Measurements from ENCODE around the gene GABBR2. TPM values are rescaled to one million over a fixed set of nuclear protein-coding genes. Genes with fewer than 3 reads are reported as not detected.
A peak's percentile ranks its signal among the peaks of the same experiment; 100 is the strongest.

Gene GABBR2
- total RNA-seq, 1 donor, result 0.27 TPM

DNA sequence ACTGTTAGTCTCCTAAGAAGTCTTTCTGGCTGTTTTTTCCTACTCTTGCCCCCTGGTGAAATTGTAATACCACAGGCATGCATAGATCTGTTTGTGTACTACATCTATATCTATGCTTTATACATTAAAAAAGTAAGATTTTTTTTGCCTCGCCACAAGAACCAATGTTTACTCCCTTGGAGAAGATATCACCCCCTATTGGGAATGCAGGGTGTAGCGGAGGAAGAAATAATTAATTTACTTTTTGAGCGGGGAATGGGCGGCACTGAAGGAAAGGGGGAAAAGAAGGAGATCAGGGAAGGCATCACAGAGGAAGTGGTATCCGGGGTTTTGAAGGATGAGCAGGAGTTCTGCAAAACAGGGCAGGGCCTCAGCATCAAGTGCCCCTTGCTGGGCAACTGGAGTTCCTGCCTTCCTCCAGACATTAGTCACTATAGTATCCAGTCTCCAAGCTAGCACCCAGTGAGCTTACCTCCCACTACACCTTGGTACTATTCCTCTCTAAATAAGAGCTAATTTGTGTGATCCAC, 134.9 kb downstream of the GABBR2 start:
- no peak overlapping the region for H3K4me3 ChIP-seq (ENCODE audit: low read depth, low read length)

DNA sequence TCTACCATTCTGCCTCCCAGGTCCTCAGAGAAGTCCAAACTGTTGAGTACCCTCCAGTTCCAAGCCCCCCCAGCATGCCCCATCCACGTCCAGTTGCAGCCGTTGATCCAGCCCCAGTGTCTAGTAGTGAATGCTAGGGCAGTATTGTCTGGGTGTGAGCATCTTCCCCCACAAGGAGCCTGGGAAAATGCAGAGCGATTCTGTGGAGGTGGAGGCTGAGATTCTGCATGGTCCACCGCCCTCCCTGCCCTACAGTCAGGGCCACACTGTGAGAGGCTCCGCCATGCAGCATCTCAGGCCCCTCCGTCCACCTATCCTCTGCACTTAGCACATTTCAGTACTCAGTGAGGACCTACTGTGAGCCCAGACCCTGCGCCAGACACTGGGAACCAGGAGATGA, 135.9 kb downstream of the GABBR2 start:
- no peak for DNase-seq (ENCODE audit: low read depth)
- TF ChIP-seq, protein P1, sequence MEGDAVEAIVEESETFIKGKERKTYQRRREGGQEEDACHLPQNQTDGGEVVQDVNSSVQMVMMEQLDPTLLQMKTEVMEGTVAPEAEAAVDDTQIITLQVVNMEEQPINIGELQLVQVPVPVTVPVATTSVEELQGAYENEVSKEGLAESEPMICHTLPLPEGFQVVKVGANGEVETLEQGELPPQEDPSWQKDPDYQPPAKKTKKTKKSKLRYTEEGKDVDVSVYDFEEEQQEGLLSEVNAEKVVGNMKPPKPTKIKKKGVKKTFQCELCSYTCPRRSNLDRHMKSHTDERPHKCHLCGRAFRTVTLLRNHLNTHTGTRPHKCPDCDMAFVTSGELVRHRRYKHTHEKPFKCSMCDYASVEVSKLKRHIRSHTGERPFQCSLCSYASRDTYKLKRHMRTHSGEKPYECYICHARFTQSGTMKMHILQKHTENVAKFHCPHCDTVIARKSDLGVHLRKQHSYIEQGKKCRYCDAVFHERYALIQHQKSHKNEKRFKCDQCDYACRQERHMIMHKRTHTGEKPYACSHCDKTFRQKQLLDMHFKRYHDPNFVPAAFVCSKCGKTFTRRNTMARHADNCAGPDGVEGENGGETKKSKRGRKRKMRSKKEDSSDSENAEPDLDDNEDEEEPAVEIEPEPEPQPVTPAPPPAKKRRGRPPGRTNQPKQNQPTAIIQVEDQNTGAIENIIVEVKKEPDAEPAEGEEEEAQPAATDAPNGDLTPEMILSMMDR (IDR thresholded peaks at IDR 0.05; ENCODE audit: insufficient read depth, low read length), result no peak
- no peak overlapping the region for H3K4me3 ChIP-seq (ENCODE audit: low read depth, low read length)

More for the DNA sequence above, 134.9 kb downstream of the GABBR2 start:
- no peak for DNase-seq (ENCODE audit: low read depth)
- TF ChIP-seq, protein P1 (IDR thresholded peaks at IDR 0.05; ENCODE audit: insufficient read depth, low read length), result no peak

DNA sequence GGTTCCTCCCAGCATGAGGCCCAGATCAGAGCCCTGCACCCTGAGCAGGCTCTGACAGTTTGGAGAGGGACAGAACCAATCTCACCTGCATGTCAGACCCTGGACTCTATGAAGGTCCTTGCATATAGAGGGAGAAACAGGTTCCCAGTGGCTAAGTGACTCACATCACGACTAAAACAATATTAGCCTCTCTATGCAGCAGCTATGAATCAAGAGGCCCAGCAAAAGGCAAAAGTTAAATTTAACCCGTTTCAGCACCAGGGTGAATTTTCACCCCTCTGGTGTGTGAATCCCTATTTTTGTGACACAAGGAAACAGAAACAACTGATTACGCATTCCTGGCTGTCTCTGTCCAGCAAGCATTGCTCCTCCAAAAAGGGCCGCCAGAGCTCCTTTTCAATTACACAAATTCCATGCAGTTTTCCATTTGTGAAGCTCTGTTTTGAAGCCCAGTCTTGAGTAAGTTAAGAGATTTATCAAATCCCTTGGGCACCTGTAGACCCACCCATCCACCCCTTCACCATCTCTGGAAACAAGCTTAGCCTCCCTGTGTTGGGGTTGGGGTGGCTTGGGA, 136.6 kb downstream of the GABBR2 start:
- peak; percentile 16 for DNase-seq (ENCODE audit: low read depth)
- H3K4me3 ChIP-seq (ENCODE audit: low read depth, low read length), result no peak overlapping the region
- TF ChIP-seq, protein P1 (IDR thresholded peaks at IDR 0.05; ENCODE audit: insufficient read depth, low read length), result no peak

DNA sequence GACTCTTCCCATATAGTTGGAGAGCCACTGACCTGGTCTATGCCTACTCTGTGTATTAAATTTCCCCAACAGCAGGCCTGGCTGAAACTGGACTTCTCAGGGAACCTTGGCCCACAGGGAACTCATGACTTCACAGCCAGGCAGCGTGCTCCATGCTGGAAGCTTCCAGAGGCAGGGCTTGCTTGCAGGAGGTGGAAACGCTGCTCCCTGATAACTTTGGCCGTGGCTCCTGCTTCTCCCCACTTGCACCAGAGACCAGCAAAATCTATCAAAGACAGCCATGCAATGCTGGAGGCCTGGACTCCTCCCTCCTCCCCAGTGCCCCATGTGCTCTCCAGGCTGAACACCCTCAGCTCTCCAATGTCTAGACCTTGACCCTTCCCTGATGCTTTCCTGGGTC, 137.1 kb downstream of the GABBR2 start:
- DNase-seq (ENCODE audit: low read depth), result no peak
- no peak overlapping the region for H3K4me3 ChIP-seq (ENCODE audit: low read depth, low read length)
- TF ChIP-seq, protein P1 (IDR thresholded peaks at IDR 0.05; ENCODE audit: insufficient read depth, low read length), result no peak

DNA sequence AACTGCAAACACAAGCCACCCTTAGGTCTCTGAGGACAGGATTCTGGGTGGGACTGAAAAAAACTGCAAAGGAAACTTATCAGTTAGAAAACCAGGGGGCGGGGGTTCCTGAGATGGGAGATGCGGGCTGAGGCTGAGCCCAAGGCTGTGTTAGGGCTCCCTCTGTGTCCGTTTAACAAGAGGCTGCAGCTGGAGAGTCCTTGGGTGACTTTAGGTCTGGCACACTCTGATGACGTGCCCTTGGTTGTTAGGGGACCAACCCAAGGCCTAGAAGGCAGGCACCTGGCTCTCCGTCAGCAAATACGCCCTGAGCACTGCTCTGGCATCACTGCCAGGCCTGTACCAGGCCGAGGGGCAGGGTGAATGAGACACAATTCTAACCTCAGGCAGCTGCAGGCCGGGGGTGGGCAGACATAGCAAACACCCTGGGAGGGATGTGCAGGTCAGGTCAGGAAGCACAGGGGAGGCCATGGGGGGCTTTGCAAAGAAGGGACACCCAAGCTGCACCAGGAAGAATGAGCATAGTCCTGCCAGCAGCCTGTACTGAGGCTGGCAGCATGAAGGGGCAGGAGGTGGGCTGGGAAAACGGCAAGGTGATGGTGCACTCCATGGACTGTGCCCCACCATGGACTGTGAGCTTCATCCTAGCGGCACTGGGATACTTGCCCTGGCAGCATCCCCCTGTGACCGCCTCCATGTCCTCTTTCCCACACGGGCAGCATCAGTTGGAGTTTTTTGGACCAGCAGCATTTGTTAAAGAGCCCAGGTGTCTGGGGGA, 137.9 kb downstream of the GABBR2 start:
- TF ChIP-seq, protein P1 (IDR thresholded peaks at IDR 0.05; ENCODE audit: insufficient read depth, low read length), result no peak
- no peak for DNase-seq (ENCODE audit: low read depth)
- H3K4me3 ChIP-seq (ENCODE audit: low read depth, low read length), result no peak overlapping the region

DNA sequence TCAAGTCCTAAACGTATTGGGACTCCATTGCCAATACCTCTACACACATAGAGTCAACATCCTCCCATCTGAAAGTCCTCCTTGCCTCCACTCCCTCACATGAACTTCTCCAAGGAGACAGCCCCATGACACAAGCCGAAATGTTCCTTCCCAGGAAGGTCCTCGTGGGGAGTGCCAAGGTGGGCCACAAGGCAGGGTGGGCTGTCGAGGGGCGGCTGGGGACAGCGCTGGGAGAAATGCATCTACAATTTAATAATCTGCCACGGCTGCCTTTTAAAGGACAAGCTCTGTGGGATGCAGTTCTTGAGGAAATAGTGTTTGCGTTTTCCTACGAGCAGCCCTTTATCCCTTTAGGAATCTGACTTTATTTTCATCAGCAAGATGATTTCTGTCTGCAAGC, 138.7 kb downstream of the GABBR2 start:
- no peak overlapping the region for H3K4me3 ChIP-seq (ENCODE audit: low read depth, low read length)
- TF ChIP-seq, protein P1 (IDR thresholded peaks at IDR 0.05; ENCODE audit: insufficient read depth, low read length), result no peak
- DNase-seq (ENCODE audit: low read depth), result no peak
